Measurements from ENCODE around the gene TOR4A. TPM values are rescaled to one million over a fixed set of nuclear protein-coding genes. Genes with fewer than 3 reads are reported as not detected.

Gene TOR4A
- total and polyA plus RNA-seq, 9 of the 15 experiments (the other 6 are each of a cell fraction or from before 2014, with no cell fraction given) = 3.9 to 49.2 (median 8.8) TPM

GRCh38 chr9:137302449-137303150, 25.1 kb downstream of the TOR4A start (continued):
- TF ChIP-seq CBX1 (IDR thresholded peaks at IDR 0.05; ENCODE audit: low read depth) = 0 out of 2 replicates have a peak, but pooled peaks have one; percentile 7
- peak; percentile 85 for TF ChIP-seq ZNF592 (IDR thresholded peaks at IDR 0.05)
- TF ChIP-seq ZNF12 (CRISPR knock-in tag; IDR thresholded peaks at IDR 0.05) = peak; percentile 55; the same call in 1 of the 2 replicates
- TF ChIP-seq ATF7 (IDR thresholded peaks at IDR 0.05) = 0 out of 2 replicates have a peak, but pooled peaks have one; percentile 14
- no peak for TF ChIP-seq SP2 (IDR thresholded peaks at IDR 0.05; ENCODE audit: extremely low read depth, low read depth, low read length, poor library complexity, severe bottlenecking)
- TF ChIP-seq FUS (optimal IDR thresholded peaks at IDR 0.05; ENCODE audit: low read depth, low read length) = peak; percentile 66
- 0 out of 2 replicates have a peak, but pooled peaks have one; percentile 30 for TF ChIP-seq ZNF143 (CRISPR knock-in tag; IDR thresholded peaks at IDR 0.05)
- TF ChIP-seq MAX (CRISPR knock-in tag; IDR thresholded peaks at IDR 0.05) = peak; percentile 95
- TF ChIP-seq, protein P1, sequence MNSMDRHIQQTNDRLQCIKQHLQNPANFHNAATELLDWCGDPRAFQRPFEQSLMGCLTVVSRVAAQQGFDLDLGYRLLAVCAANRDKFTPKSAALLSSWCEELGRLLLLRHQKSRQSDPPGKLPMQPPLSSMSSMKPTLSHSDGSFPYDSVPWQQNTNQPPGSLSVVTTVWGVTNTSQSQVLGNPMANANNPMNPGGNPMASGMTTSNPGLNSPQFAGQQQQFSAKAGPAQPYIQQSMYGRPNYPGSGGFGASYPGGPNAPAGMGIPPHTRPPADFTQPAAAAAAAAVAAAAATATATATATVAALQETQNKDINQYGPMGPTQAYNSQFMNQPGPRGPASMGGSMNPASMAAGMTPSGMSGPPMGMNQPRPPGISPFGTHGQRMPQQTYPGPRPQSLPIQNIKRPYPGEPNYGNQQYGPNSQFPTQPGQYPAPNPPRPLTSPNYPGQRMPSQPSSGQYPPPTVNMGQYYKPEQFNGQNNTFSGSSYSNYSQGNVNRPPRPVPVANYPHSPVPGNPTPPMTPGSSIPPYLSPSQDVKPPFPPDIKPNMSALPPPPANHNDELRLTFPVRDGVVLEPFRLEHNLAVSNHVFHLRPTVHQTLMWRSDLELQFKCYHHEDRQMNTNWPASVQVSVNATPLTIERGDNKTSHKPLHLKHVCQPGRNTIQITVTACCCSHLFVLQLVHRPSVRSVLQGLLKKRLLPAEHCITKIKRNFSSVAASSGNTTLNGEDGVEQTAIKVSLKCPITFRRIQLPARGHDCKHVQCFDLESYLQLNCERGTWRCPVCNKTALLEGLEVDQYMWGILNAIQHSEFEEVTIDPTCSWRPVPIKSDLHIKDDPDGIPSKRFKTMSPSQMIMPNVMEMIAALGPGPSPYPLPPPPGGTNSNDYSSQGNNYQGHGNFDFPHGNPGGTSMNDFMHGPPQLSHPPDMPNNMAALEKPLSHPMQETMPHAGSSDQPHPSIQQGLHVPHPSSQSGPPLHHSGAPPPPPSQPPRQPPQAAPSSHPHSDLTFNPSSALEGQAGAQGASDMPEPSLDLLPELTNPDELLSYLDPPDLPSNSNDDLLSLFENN (IDR thresholded peaks at IDR 0.05; ENCODE audit: low read depth in 2 of 2, low read length in 2 of 2) = peak in 1 of 2 experiments; percentile 33; a peak in 1 of 4 replicates
- TF ChIP-seq MTF1 (CRISPR knock-in tag; IDR thresholded peaks at IDR 0.05; ENCODE audit: borderline replicate concordance) = no peak
- peak; percentile 47; the same call in 1 of the 2 replicates for TF ChIP-seq ZBTB17 (CRISPR knock-in tag; IDR thresholded peaks at IDR 0.05)
- TF ChIP-seq PHF8 (IDR thresholded peaks at IDR 0.05; ENCODE audit: borderline replicate concordance, low read length) = peak; percentile 78; the same call in 1 of the 2 replicates
- no peak for TF ChIP-seq CREB1 (IDR thresholded peaks at IDR 0.05)
- TF ChIP-seq CREB1 (CRISPR knock-in tag; IDR thresholded peaks at IDR 0.05) = peak; percentile 69
- TF ChIP-seq EP300 (IDR thresholded peaks at IDR 0.05; ENCODE audit: low read length) = no peak
- TF ChIP-seq ZNF655 (CRISPR knock-in tag; IDR thresholded peaks at IDR 0.05) = no peak
- TF ChIP-seq ZNF134 (CRISPR knock-in tag; conservative IDR thresholded peaks at IDR 0.05) = no peak
- no peak for TF ChIP-seq PTBP1 (IDR thresholded peaks at IDR 0.05; ENCODE audit: low read depth, low read length)
- TF ChIP-seq TAF15 (IDR thresholded peaks at IDR 0.05; ENCODE audit: low read depth, low read length) = no peak
